HepG2 (cell line): ENCODE data around the gene CTXN3. TPM values are rescaled to one million over a fixed set of nuclear protein-coding genes. Genes with fewer than 3 reads are reported as not detected.

Experiments
- ATAC-seq: fragments of 200-7000 bp; cut with Tn5 transposase; 3 replicates; pipeline ENCODE4 v1.9.1; 2020; ENCODE audit warnings: mild to moderate bottlenecking, moderate library complexity
- BruUV-seq: library from RNA; stranded (reverse); fragments of 400-500 nt; replicated peaks from 2 replicates; lab custom pipeline; 2021; lab: Mats Ljungman, UMichigan
- CTCF ChIA-PET: fragments of 300-600 bp; formaldehyde crosslinking; extraction: SDS; loops from one replicate; lab custom pipeline; 2021; ENCODE audit warnings: low total read pairs, inconsistent platforms, low intra/inter-chr PET ratio; lab: Yijun Ruan, JAX
- POLR2A ChIA-PET: fragments of 350-600 bp; sonication (Branson Sonifier 250); formaldehyde crosslinking; loops from one replicate; lab custom pipeline; 2020; ENCODE audit warnings: antibody characterized with exemption, inconsistent platforms; lab: Yijun Ruan, JAX
- DNase-seq: peaks from one replicate; pipeline ENCODE4 v3.0.0-alpha.2; 2015; ENCODE audit warnings: low spot score
- FAIRE-seq: peaks from 3 replicates; lab custom pipeline; 2011; peaks lifted over from hg19 to GRCh38; lab: Jason Lieb, UNC
- H2AFZ ChIP-seq: one replicate; pipeline ENCODE4 v1.6.1; 2011; ENCODE audit warnings: low read length, inconsistent platforms
- H3K27ac ChIP-seq: fragments of 300-600 bp; 3 replicates; pipeline ENCODE4 v1.8.0; 2011; ENCODE audit warnings: mixed run types, mild to moderate bottlenecking, mixed read lengths, low read length, inconsistent platforms; ENCODE audit not compliant: insufficient read depth; ENCODE audit errors: extremely low read length
- H3K27me3 ChIP-seq, 2 experiments: fragments of 200-600 bp in 1 of 2; 2 replicates in 1 of 2; 3 replicates in 1 of 2; pipeline versions ENCODE4 v1.6.0 to v1.8.0; 2011; ENCODE audit warnings: low read length in 2 of 2, mild to moderate bottlenecking in 2 of 2, moderate library complexity in 2 of 2, inconsistent platforms in 1 of 2; ENCODE audit not compliant: insufficient read depth in 2 of 2, control insufficient read depth in 1 of 2
- H3K36me3 ChIP-seq, 2 experiments: fragments of 200-600 bp in 1 of 2; replicated peaks in 1 of 2; 2 replicates in 1 of 2; 3 replicates in 1 of 2; pipeline versions ENCODE4 v1.5.1 to v1.8.0; 2011; ENCODE audit warnings: low read length in 2 of 2, inconsistent platforms in 1 of 2; ENCODE audit not compliant: insufficient read depth in 2 of 2, control insufficient read depth in 1 of 2
- H3K4me1 ChIP-seq: 2 replicates; pipeline ENCODE4 v1.5.1; 2012; ENCODE audit warnings: low read length, inconsistent platforms; ENCODE audit not compliant: insufficient read depth
- H3K4me2 ChIP-seq: 2 replicates; pipeline ENCODE4 v1.6.0; 2011; ENCODE audit warnings: low read depth, low read length, inconsistent platforms
- H3K4me3 ChIP-seq, 3 experiments: fragments of 200-600 bp in 1 of 3; sonication (generic), shearing (Covaris generic) in 1 of 3; replicated peaks in 1 of 3; 2 replicates each; pipeline ENCODE4 v1.5.1; 2011 to 2016; ENCODE audit warnings: low read length in 3 of 3, inconsistent platforms in 2 of 3, low read depth in 2 of 3, mild to moderate bottlenecking in 2 of 3, control low read depth in 1 of 3, mixed read lengths in 1 of 3; ENCODE audit not compliant: insufficient read depth in 1 of 3
- H3K79me2 ChIP-seq: one replicate; pipeline ENCODE4 v1.6.1; 2011; ENCODE audit warnings: low read length, inconsistent platforms; ENCODE audit not compliant: insufficient read depth
- H3K9ac ChIP-seq: 2 replicates; pipeline ENCODE4 v1.6.0; 2011; ENCODE audit warnings: mild to moderate bottlenecking, low read depth, low read length, inconsistent platforms; ENCODE audit not compliant: insufficient read depth
- H3K9me3 ChIP-seq: 2 replicates; pipeline ENCODE4 v1.5.1; 2012; ENCODE audit warnings: mild to moderate bottlenecking, low read length
- H4K20me1 ChIP-seq: 2 replicates; pipeline ENCODE4 v1.6.0; 2011; ENCODE audit warnings: inconsistent platforms, mild to moderate bottlenecking, low read length, moderate library complexity; ENCODE audit not compliant: insufficient read depth
- ELK4 ChIP-seq: sonication (generic); formaldehyde crosslinking; IDR thresholded peaks from 2 replicates; pipeline ENCODE4 v1.9.0; 2021; ENCODE audit warnings: missing genetic modification reagents, borderline replicate concordance
- HMGA1 ChIP-seq: sonication (generic); formaldehyde crosslinking; conservative IDR thresholded peaks from 2 replicates; pipeline ENCODE4 v1.4.0; 2020; ENCODE audit warnings: missing genetic modification reagents
- IKZF5 ChIP-seq: IDR thresholded peaks from 2 replicates; pipeline ENCODE4 v1.6.1; 2018; ENCODE audit warnings: missing genetic modification reagents, mild to moderate bottlenecking, missing compliant biosample characterization
- NFIC ChIP-seq: IDR thresholded peaks from 2 replicates; pipeline ENCODE4 v1.6.1; 2012; ENCODE audit warnings: mild to moderate bottlenecking, low read length, inconsistent platforms
- SP140L ChIP-seq: sonication (generic); formaldehyde crosslinking; IDR thresholded peaks from 2 replicates; pipeline ENCODE4 v1.4.0; 2020; ENCODE audit warnings: missing genetic modification reagents, borderline replicate concordance
- SRF ChIP-seq: IDR thresholded peaks from 2 replicates; pipeline ENCODE4 v1.6.1; 2011; ENCODE audit warnings: mild to moderate bottlenecking, low read depth, low read length, moderate library complexity
- ZBTB34 ChIP-seq: sonication (generic); formaldehyde crosslinking; IDR thresholded peaks from 2 replicates; pipeline ENCODE4 v1.8.0; 2022; ENCODE audit warnings: mild to moderate bottlenecking, missing genetic modification reagents
- WGBS: methylation state at CpG from one replicate; pipeline ENCODE4 v1.1.6; 2017; ENCODE audit warnings: low lambda C conversion rate; 5-methylcytosine and 5-hydroxymethylcytosine counted together
- in situ Hi-C: cut with HindIII; loops from 2 replicates; pipeline ENCODE4 v1.10.0; 2017; ENCODE audit warnings: low pct_unique_long_range_greater_than_20kb; ENCODE audit not compliant: extremely low pct_ligation_motif_present
- intact Hi-C: fragments of 100-400 bp; cut with micrococcal nuclease; formaldehyde crosslinking; loops from one replicate; pipeline ENCODE4 v1.10.0; 2022; ENCODE audit not compliant: unreplicated experiment
- polyA plus RNA-seq, 8 experiments: library from polyadenylated mRNA; depleted of rRNA in 3 of 8; stranded (reverse) in 7 of 8; unstranded in 1 of 8; fragments of >200 nt; fragmentation: Illumina TruSeq in 4 of 8; extraction: Trizol in 4 of 8; gene quantifications; 2 replicates each; pipeline versions ENCODE4 v1.2.1 to v1.2.3, GENCODE V29; 2011 to 2016; ENCODE audit warnings: low read depth in 4 of 8, missing spikeins in 1 of 8, mixed read lengths in 1 of 8; ENCODE audit not compliant: insufficient read depth in 1 of 8
- total RNA-seq, 5 experiments: library from RNA; depleted of rRNA; stranded (reverse); fragments of >200 nt; fragmentation: Illumina TruSeq; extraction: Trizol; gene quantifications; 2 replicates each; pipeline ENCODE4 v1.2.3, GENCODE V29; 2016; ENCODE audit warnings: low read depth in 1 of 5

The CTXN3 gene
- total and polyA plus RNA-seq, 2 of the 13 experiments (the other 11 are each of a cell fraction or from before 2014, with no cell fraction given), result not detected

GRCh38 chr5:127599320-127599719 is 49.6 kb upstream of the CTXN3 start:
- Histone ChIP-seq H3K36me3 (no peaks in the 10 kb centered on the region), H3K79me2 (no peaks in the 10 kb centered on the region), H3K27me3 (no peaks in the 10 kb centered on the region), H2AFZ (no peak overlapping the region), H3K9me3 (no peaks in the 10 kb centered on the region), H3K4me1 (no peaks in the 10 kb centered on the region), H3K4me3 (no peak overlapping the region), H3K27ac (no peak overlapping the region), H3K4me2 (no peak overlapping the region), H3K9ac (no peak overlapping the region), H4K20me1 (no peaks in the 10 kb centered on the region)
- DNase-seq, result no peak
- ChIA-PET CTCF (no interaction called here), POLR2A (no interaction called here)
- no peak for FAIRE-seq
- no TSS peak for BruUV-seq
- 43% methylated on average over 3 of the region's 3 CpGs for WGBS
- intact Hi-C loops (no loop called here), in situ Hi-C loops (no loop called here)
- TF ChIP-seq NFIC (no peak), SRF (no peak), IKZF5 (CRISPR knock-in tag) (no peak), ELK4 (CRISPR knock-in tag) (no peak), SP140L (no peak), HMGA1 (no peak), ZBTB34 (CRISPR knock-in tag) (no peak)
- no peak for ATAC-seq
